ENCODE measurements around the gene ZNF784. TPM values are rescaled to one million over a fixed set of nuclear protein-coding genes. Genes with fewer than 3 reads are reported as not detected.

ZNF784 gene
- total and polyA plus RNA-seq, 9 donors, result 5.3 to 9.8 (median 8.5) TPM

DNA sequence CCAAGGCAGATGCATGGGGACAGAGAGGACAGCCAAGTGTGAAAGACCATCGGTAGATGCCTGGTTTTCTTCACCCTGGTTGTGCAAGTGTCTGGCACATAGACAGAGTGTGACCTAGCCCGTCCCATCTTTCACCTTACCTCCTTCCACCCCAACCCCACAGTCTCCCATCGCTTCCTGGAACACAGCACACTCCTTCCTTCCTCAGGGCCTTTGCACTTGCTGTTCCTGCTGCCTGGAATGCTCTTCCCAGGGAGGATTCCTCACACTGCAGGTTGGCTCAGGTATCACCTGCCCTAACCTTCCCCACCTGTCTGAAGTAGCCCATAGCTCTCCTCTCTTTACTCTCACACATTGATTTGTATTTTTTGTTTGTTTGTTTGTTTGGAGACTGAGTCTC is 28.1 kb downstream of the ZNF784 start:
- H3K27me3 ChIP-seq (ENCODE audit: control insufficient read depth, insufficient read depth, low read length), result no peaks in the 10 kb centered on the region
- no peak for DNase-seq
- H3K27ac ChIP-seq (ENCODE audit: low read length), result no peak overlapping the region
- 98% methylated on average over 3 of the region's 3 CpGs for WGBS (ENCODE audit: insufficient coverage)
- H3K4me1 ChIP-seq (ENCODE audit: control insufficient read depth, insufficient read depth, low read length), result peaks cover 9% of the 10 kb centered on the region
- H3K4me3 ChIP-seq (ENCODE audit: low read length), result no peak overlapping the region
- H3K9me3 ChIP-seq (replicated peaks; ENCODE audit: control insufficient read depth, low read depth, low read length), result no peaks in the 10 kb centered on the region
- peaks cover 51% of the 10 kb centered on the region for H3K36me3 ChIP-seq (ENCODE audit: control insufficient read depth, insufficient read depth, low read length)

DNA sequence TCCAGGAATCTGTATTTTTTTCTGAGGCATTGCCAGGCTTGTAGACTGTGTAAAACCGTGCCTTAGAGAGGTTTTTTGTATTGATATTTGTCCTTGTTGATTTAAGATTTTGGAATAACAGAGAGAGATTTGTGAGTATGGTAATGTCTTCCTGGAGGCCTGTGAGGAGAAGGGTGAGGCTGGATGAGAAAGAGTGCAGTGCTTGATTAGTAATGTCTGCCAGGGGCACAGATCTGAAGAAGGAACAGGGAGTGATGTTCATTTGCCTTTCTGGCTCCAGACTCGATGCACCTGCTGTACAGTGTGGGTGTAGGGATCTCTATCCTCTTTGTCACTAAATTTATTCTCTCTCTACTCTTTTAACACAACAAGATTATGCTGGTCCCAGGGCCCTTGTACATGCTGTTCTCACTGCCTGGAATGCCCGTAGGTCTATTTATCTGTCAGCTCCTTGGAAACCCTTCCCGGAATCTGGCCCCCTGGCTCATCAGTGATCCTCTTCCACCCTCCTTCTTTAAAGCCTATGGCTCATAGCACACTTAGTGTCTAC is 29.3 kb downstream of the ZNF784 start:
- Histone ChIP-seq H3K4me1 (ENCODE audit: control insufficient read depth, insufficient read depth, low read length) (peaks cover 3% of the 10 kb centered on the region), H3K27me3 (ENCODE audit: control insufficient read depth, insufficient read depth, low read length) (no peaks in the 10 kb centered on the region), H3K9me3 (replicated peaks; ENCODE audit: control insufficient read depth, low read depth, low read length) (no peaks in the 10 kb centered on the region), H3K36me3 (ENCODE audit: control insufficient read depth, insufficient read depth, low read length) (peaks cover 52% of the 10 kb centered on the region), H3K4me3 (ENCODE audit: low read length) (no peak overlapping the region), H3K27ac (ENCODE audit: low read length) (no peak overlapping the region)
- DNase-seq, result peak; percentile 51
- WGBS (ENCODE audit: insufficient coverage), result 90% methylated on average over 2 of the region's 4 CpGs

DNA sequence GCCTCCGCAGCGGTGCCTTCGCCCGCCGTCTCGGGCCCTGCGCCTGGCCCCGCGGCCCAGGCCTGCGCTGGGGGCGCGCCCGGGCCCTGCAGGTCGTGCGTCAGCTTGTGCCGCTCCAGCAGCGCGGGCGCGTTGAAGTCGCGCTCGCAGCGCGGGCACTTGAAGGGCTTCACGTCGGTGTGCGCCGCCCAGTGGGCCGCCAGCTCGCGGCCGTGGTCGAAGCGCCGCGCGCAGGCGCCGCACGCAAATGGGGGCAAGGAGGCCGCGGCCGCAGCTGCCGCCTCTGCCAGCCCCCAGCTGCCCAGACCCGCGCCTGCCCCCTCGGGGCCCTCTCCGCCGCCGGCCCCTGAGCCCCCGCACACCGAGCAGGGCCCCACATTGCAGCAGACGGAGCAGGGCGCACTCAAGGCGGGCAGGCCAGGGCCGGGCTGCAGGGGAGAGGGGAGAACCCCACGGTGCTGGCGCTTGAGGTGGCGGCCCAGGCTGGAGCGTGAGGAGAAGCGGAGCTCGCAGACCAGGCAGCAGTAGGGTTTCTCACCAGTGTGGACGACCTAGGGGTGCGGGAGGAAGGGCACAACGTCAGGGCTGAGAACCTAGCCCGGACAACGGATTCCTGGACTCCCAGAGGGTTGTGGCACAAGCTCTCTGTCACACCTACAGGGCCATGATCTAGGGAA is 31.1 kb downstream of the ZNF784 start:
- no peaks in the 10 kb centered on the region for H3K9me3 ChIP-seq (replicated peaks; ENCODE audit: control insufficient read depth, low read depth, low read length)
- no peak overlapping the region for H3K27ac ChIP-seq (ENCODE audit: low read length)
- peak; percentile 7 for DNase-seq
- no peak overlapping the region for H3K4me3 ChIP-seq (ENCODE audit: low read length)
- 65% methylated on average over 68 of the region's 68 CpGs for WGBS (ENCODE audit: insufficient coverage)
- peaks cover 3% of the 10 kb centered on the region for H3K4me1 ChIP-seq (ENCODE audit: control insufficient read depth, insufficient read depth, low read length)
- peaks cover 52% of the 10 kb centered on the region for H3K36me3 ChIP-seq (ENCODE audit: control insufficient read depth, insufficient read depth, low read length)
- no peaks in the 10 kb centered on the region for H3K27me3 ChIP-seq (ENCODE audit: control insufficient read depth, insufficient read depth, low read length)

GRCh38 chr19:55592391-55593090 is 31.8 kb downstream of the ZNF784 start:
- H3K27me3 ChIP-seq (ENCODE audit: control insufficient read depth, insufficient read depth, low read length), result no peaks in the 10 kb centered on the region
- H3K36me3 ChIP-seq (ENCODE audit: control insufficient read depth, insufficient read depth, low read length), result peaks cover 46% of the 10 kb centered on the region
- H3K9me3 ChIP-seq (replicated peaks; ENCODE audit: control insufficient read depth, low read depth, low read length), result no peaks in the 10 kb centered on the region
- WGBS (ENCODE audit: insufficient coverage), result 77% methylated on average over 70 of the region's 73 CpGs
- H3K27ac ChIP-seq (ENCODE audit: low read length), result no peak overlapping the region
- peaks cover 3% of the 10 kb centered on the region for H3K4me1 ChIP-seq (ENCODE audit: control insufficient read depth, insufficient read depth, low read length)
- no peak overlapping the region for H3K4me3 ChIP-seq (ENCODE audit: low read length)
- DNase-seq, result peak; percentile 3

DNA sequence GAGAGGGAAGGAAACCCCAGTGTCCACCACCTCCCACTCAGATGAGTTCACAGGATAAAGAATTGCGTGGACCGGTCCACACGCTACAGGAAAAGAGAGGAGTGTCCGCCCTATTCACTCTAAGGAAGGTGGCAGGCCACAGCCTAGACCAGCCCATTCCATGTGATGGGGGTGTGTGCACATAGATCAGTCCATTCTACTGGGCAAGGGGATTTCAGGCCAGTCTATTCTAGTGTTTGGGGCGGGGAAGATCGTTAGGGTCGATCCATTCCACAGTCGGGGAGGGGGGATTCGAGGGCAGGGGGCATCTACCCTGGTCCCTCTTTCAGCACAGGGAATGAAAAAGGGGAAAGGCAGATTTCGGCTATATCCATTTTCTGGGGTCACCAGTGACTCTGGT is 32.8 kb downstream of the ZNF784 start:
- Histone ChIP-seq H3K27me3 (ENCODE audit: control insufficient read depth, insufficient read depth, low read length) (no peaks in the 10 kb centered on the region), H3K4me1 (ENCODE audit: control insufficient read depth, insufficient read depth, low read length) (peaks cover 13% of the 10 kb centered on the region), H3K27ac (ENCODE audit: low read length) (no peak overlapping the region), H3K4me3 (ENCODE audit: low read length) (no peak overlapping the region), H3K9me3 (replicated peaks; ENCODE audit: control insufficient read depth, low read depth, low read length) (no peaks in the 10 kb centered on the region), H3K36me3 (ENCODE audit: control insufficient read depth, insufficient read depth, low read length) (peaks cover 38% of the 10 kb centered on the region)
- no peak for DNase-seq
- WGBS (ENCODE audit: insufficient coverage), result 100% methylated on average over 1 of the region's 10 CpGs

- DNase-seq, result no peak
- WGBS (ENCODE audit: insufficient coverage), result 69% methylated on average over 4 of the region's 10 CpGs
- H3K9me3 ChIP-seq (replicated peaks; ENCODE audit: control insufficient read depth, low read depth, low read length), result no peaks in the 10 kb centered on the region
- no peak overlapping the region for H3K27ac ChIP-seq (ENCODE audit: low read length)
- peaks cover 30% of the 10 kb centered on the region for H3K36me3 ChIP-seq (ENCODE audit: control insufficient read depth, insufficient read depth, low read length)
- no peak overlapping the region for H3K4me3 ChIP-seq (ENCODE audit: low read length)
- no peaks in the 10 kb centered on the region for H3K27me3 ChIP-seq (ENCODE audit: control insufficient read depth, insufficient read depth, low read length)
- peaks cover 19% of the 10 kb centered on the region for H3K4me1 ChIP-seq (ENCODE audit: control insufficient read depth, insufficient read depth, low read length)
These were observed 33.7 kb downstream of the ZNF784 start for GRCh38 chr19:55590617-55591016.

- 8% methylated on average over 3 of the region's 7 CpGs for WGBS (ENCODE audit: insufficient coverage)
- Histone ChIP-seq H3K4me3 (ENCODE audit: low read length) (no peak overlapping the region), H3K27ac (ENCODE audit: low read length) (no peak overlapping the region), H3K27me3 (ENCODE audit: control insufficient read depth, insufficient read depth, low read length) (no peaks in the 10 kb centered on the region), H3K36me3 (ENCODE audit: control insufficient read depth, insufficient read depth, low read length) (peaks cover 28% of the 10 kb centered on the region), H3K4me1 (ENCODE audit: control insufficient read depth, insufficient read depth, low read length) (peaks cover 21% of the 10 kb centered on the region), H3K9me3 (replicated peaks; ENCODE audit: control insufficient read depth, low read depth, low read length) (no peaks in the 10 kb centered on the region)
- no peak for DNase-seq
These were observed 34.3 kb downstream of the ZNF784 start for GRCh38 chr19:55590109-55590508.

GRCh38 chr19:55588738-55589137 is 35.6 kb downstream of the ZNF784 start:
- no peak for DNase-seq
- Histone ChIP-seq H3K27ac (ENCODE audit: low read length) (no peak overlapping the region), H3K36me3 (ENCODE audit: control insufficient read depth, insufficient read depth, low read length) (peaks cover 18% of the 10 kb centered on the region), H3K4me1 (ENCODE audit: control insufficient read depth, insufficient read depth, low read length) (peaks cover 25% of the 10 kb centered on the region), H3K4me3 (ENCODE audit: low read length) (no peak overlapping the region), H3K27me3 (ENCODE audit: control insufficient read depth, insufficient read depth, low read length) (no peaks in the 10 kb centered on the region), H3K9me3 (replicated peaks; ENCODE audit: control insufficient read depth, low read depth, low read length) (no peaks in the 10 kb centered on the region)
- WGBS (ENCODE audit: insufficient coverage), result 86% methylated on average over 8 of the region's 8 CpGs

DNA sequence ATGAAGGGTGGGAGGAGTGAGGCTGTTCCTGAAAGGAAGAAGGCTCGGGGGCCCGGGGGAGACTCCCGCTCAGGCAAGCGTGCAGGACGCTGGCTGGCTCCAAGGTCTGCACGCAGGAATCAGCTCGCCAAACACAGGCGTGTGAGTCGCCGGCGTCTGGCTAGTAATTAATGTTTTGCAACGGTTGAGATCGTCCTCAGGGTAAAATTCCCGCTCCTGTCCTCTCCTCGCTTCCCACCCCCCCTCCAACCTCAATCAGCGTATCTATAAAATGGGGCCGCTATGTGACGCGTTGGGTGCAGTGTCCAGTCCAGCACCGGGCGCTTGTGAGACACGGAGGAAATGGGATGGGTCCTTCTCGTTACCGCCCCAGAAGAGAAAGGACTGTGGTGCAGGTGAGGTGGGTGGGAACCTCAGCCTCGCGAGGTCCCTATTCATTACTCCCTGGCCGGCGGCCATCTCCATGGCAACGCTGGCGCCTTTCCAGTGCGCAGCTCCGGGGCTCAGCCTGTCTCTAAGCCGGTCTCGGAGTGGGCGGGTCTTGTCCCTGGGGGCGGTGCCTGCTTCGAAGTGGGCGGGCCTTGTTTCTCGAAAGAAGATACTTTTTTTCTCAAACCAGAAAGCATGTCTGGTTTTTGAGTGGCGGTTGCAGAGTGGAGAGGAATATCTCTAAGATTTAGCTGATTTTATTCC is 37.2 kb downstream of the ZNF784 start:
- peak; percentile 94 for DNase-seq
- Histone ChIP-seq H3K9me3 (replicated peaks; ENCODE audit: control insufficient read depth, low read depth, low read length) (no peaks in the 10 kb centered on the region), H3K27ac (ENCODE audit: low read length) (peak overlapping the region; percentile 52), H3K4me3 (ENCODE audit: low read length) (peak overlapping the region; percentile 8), H3K4me1 (ENCODE audit: control insufficient read depth, insufficient read depth, low read length) (peaks cover 25% of the 10 kb centered on the region), H3K27me3 (ENCODE audit: control insufficient read depth, insufficient read depth, low read length) (no peaks in the 10 kb centered on the region), H3K36me3 (ENCODE audit: control insufficient read depth, insufficient read depth, low read length) (peaks cover 9% of the 10 kb centered on the region)
- 2% methylated on average over 27 of the region's 40 CpGs for WGBS (ENCODE audit: insufficient coverage)

Measured in muscle of leg (tissue), 11 donors.